NT2/D1 (cell line): Measurements from ENCODE around the gene GPC6.
"Not testable (repeated sequence)": the region's sequence is repeated elsewhere in the genome, so short reads cannot be mapped to it uniquely, and the experiment has no call there.

Experiments used
- DNase-seq: peaks from one replicate; pipeline ENCODE4 v3.0.0-alpha.2; 2011; ENCODE audit warnings: low read depth, low spot score
- H3K27me3 ChIP-seq: 2 replicates; pipeline ENCODE4 v1.6.0; 2011; ENCODE audit warnings: mild to moderate bottlenecking; ENCODE audit not compliant: insufficient read length, insufficient read depth
- H3K36me3 ChIP-seq: 2 replicates; pipeline ENCODE4 v1.6.1; 2011; ENCODE audit warnings: mild to moderate bottlenecking, low read length, mixed read lengths; ENCODE audit not compliant: insufficient read depth, insufficient read length
- H3K4me1 ChIP-seq: 2 replicates; pipeline ENCODE4 v1.5.1; 2011; ENCODE audit not compliant: insufficient read depth, insufficient read length
- H3K4me3 ChIP-seq: 2 replicates; pipeline ENCODE4 v1.5.1; 2011; ENCODE audit warnings: low read depth; ENCODE audit not compliant: insufficient read length
- H3K9ac ChIP-seq: 2 replicates; pipeline ENCODE4 v1.6.0; 2011; ENCODE audit warnings: low read depth; ENCODE audit not compliant: insufficient read length
- H3K9me3 ChIP-seq: 2 replicates; pipeline ENCODE4 v1.5.1; 2011; ENCODE audit warnings: mild to moderate bottlenecking, low read length; ENCODE audit not compliant: insufficient read depth
- SUZ12 ChIP-seq: IDR thresholded peaks from 2 replicates; pipeline ENCODE4 v1.6.1; 2011; ENCODE audit not compliant: insufficient read length, insufficient read depth; ENCODE audit errors: extremely low read depth
- YY1 ChIP-seq: IDR thresholded peaks from 2 replicates; pipeline ENCODE4 v1.6.1; 2011; ENCODE audit not compliant: insufficient read length, insufficient read depth
- ZNF274 ChIP-seq: IDR thresholded peaks from 2 replicates; pipeline ENCODE4 v1.6.1; 2011; ENCODE audit warnings: mild to moderate bottlenecking, low read depth, low read length

The GPC6 gene

DNA sequence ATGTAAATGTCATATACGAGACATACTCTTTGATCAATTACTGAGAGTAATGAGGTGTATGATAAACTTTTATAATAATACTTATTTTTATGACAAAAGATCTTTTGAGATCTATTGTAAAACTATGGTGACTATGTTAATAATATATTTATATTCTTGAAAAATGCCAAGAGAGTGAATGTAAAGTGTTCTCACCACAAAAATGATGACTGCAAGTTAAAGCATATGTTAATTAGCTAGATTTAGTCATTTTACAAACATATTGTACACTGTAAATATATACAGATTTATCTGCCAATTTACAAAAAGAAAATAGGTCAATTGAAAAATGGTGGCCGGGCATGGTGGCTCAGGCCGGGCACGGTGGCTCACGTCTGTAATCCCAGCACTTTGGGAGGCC lies 81.0 kb downstream of the GPC6 start:
- TF ChIP-seq ZNF274: no peak
- no peak for TF ChIP-seq SUZ12
- no peak for TF ChIP-seq YY1
- H3K9me3 ChIP-seq: no peaks in the 10 kb centered on the region
- H3K9ac ChIP-seq: no peak overlapping the region
- H3K4me1 ChIP-seq: no peaks in the 10 kb centered on the region
- H3K27me3 ChIP-seq: no peaks in the 10 kb centered on the region
- no peak for DNase-seq
- H3K36me3 ChIP-seq: no peaks in the 10 kb centered on the region
- H3K4me3 ChIP-seq: no peak overlapping the region

GRCh38 chr13:93309886-93310523 lies 83.4 kb downstream of the GPC6 start:
- DNase-seq: no peak
- Histone ChIP-seq H3K27me3 (no peaks in the 10 kb centered on the region), H3K9me3 (no peaks in the 10 kb centered on the region), H3K4me1 (no peaks in the 10 kb centered on the region), H3K4me3 (no peak overlapping the region), H3K36me3 (no peaks in the 10 kb centered on the region), H3K9ac (no peak overlapping the region)
- TF ChIP-seq YY1 (no peak), SUZ12 (no peak), ZNF274 (no peak)

DNA sequence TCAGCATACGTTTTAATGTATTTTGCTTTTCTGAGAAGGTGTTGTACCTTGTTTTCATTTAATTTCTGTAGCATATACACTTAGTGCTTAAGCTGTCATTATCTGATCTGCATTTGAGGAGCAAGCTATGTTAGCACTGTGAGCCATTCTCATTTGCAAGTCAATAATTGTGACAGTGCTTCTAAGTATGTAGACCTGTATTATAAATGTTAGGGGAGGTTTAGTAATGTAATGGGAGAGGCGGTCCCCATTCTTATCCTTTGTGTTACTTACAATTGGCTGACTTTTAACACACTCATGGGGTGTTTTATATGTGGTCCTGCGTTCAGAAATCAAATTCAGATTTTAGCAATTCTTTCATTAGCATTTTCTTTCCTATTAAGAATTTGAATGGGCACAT lies 90.2 kb downstream of the GPC6 start:
- H3K9me3 ChIP-seq: no peaks in the 10 kb centered on the region
- H3K27me3 ChIP-seq: no peaks in the 10 kb centered on the region
- H3K4me1 ChIP-seq: no peaks in the 10 kb centered on the region
- no peak overlapping the region for H3K9ac ChIP-seq
- no peak overlapping the region for H3K4me3 ChIP-seq
- DNase-seq: no peak
- TF ChIP-seq YY1 (no peak), SUZ12 (no peak), ZNF274 (no peak)
- H3K36me3 ChIP-seq: no peaks in the 10 kb centered on the region

DNA sequence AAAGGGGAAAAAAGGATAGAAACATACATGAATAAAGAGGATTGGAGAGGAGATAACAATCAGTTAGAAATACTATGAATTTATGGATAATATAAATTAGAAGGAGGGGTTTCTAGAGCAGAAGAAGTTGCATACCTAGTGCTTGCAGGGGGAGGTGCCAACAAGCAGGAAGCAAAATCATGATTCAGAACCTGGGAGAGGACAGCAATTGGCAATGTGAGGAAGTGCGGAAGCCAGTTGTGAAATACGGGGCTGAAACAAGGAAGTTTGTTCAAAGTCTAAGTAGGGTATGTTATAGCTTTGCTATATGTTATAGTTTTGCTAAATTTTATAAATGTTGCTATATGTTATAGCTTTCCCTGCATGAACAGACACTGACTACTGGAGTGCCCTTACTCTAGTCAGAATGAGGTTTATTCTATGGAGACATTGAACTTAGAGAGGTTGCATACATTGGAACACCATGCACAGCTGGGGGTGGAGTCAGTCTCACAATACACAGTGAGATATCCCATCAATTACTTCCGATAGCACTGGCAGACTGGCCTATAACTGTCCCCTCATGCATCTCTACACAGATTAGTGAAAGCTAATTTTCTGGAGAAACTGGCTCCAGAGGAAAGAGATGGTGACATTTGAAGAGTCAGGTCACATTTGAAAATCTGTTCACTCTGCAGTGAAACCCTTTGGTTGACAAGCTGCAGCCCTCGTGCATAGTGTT lies 92.1 kb downstream of the GPC6 start:
- no peak overlapping the region for H3K9ac ChIP-seq
- no peaks in the 10 kb centered on the region for H3K9me3 ChIP-seq
- TF ChIP-seq YY1 (no peak), ZNF274 (no peak), SUZ12 (no peak)
- no peaks in the 10 kb centered on the region for H3K4me1 ChIP-seq
- no peak overlapping the region for H3K4me3 ChIP-seq
- H3K27me3 ChIP-seq: no peaks in the 10 kb centered on the region
- H3K36me3 ChIP-seq: no peaks in the 10 kb centered on the region
- DNase-seq: no peak

- Histone ChIP-seq H3K36me3 (no peaks in the 10 kb centered on the region), H3K4me1 (no peaks in the 10 kb centered on the region), H3K9ac (no peak overlapping the region)
These were observed 94.3 kb downstream of the GPC6 start for GRCh38 chr13:93320942-93321341.

DNA sequence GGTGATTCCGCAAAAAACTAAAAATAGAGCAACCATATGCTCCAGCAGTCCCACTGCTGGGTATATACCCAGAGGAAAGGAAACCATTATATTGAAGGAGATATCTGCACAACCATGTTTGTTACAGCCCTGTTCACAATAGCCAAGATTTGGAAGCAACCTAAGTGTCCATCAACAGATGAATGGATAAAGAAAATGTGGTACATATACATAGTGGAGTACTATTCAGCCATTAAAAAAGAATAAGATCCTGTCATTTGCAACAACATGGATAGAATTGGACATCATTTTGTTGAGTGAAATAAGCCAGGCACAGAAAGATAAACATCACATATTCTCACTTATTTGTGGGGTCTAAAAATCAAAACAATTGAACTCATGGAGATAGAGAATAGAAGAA lies 97.3 kb downstream of the GPC6 start:
- not testable (repeated sequence) for DNase-seq, H3K36me3 ChIP-seq, H3K4me1 ChIP-seq, H3K9me3 ChIP-seq, H3K27me3 ChIP-seq, H3K4me3 ChIP-seq, H3K9ac ChIP-seq

More at GRCh38 chr13:93320942-93321341, 94.3 kb downstream of the GPC6 start:
- no peak for DNase-seq
- TF ChIP-seq ZNF274 (no peak), YY1 (no peak), SUZ12 (no peak)
- Histone ChIP-seq H3K4me3 (no peak overlapping the region), H3K27me3 (no peaks in the 10 kb centered on the region), H3K9me3 (no peaks in the 10 kb centered on the region)

GRCh38 chr13:93325303-93326233 lies 99.0 kb downstream of the GPC6 start:
- no peak for DNase-seq
- no peak overlapping the region for H3K4me3 ChIP-seq
- H3K27me3 ChIP-seq: no peaks in the 10 kb centered on the region
- no peaks in the 10 kb centered on the region for H3K36me3 ChIP-seq
- TF ChIP-seq ZNF274 (no peak), SUZ12 (no peak), YY1 (no peak)
- no peaks in the 10 kb centered on the region for H3K4me1 ChIP-seq
- H3K9me3 ChIP-seq: no peaks in the 10 kb centered on the region
- no peak overlapping the region for H3K9ac ChIP-seq
